H1 (cell line): ENCODE measurements around the gene MBD5. TPM values are rescaled to one million over a fixed set of nuclear protein-coding genes. Genes with fewer than 3 reads are reported as not detected.

ENCODE experiments used
- CTCF ChIA-PET: fragments of 300-600 bp; sonication (Branson Sonifier 250); formaldehyde crosslinking; loops from one replicate; lab custom pipeline; 2021; ENCODE audit not compliant: partially characterized antibody; lab: Charles Lee
- POLR2A ChIA-PET: fragments of 300-600 bp; sonication (Branson Sonifier 250); formaldehyde crosslinking; loops from one replicate; lab custom pipeline; 2021; ENCODE audit warnings: inconsistent platforms; ENCODE audit not compliant: partially characterized antibody; lab: Charles Lee
- DNase-seq, 2 experiments: peaks; one replicate each; pipeline versions ENCODE4 v3.0.0 to v3.0.0-alpha.2; 2010 to 2022; ENCODE audit warnings: low spot score in 2 of 2, low read depth in 1 of 2, mixed read lengths in 1 of 2
- FAIRE-seq: peaks from 2 replicates; lab custom pipeline; 2011; peaks lifted over from hg19 to GRCh38; lab: Jason Lieb, UNC
- H2AFZ ChIP-seq: 2 replicates; pipeline ENCODE4 v1.8.1; 2012; ENCODE audit warnings: low read length, inconsistent platforms
- H2AK5ac ChIP-seq: 2 replicates; pipeline ENCODE4 v1.6.1; 2013; ENCODE audit warnings: low read depth, low read length
- H2BK120ac ChIP-seq: replicated peaks from 2 replicates; pipeline ENCODE3; 2013; ENCODE audit warnings: low read depth, low read length, inconsistent platforms
- H2BK12ac ChIP-seq: 2 replicates; pipeline ENCODE4 v1.6.1; 2013; ENCODE audit warnings: low read depth, low read length
- H2BK15ac ChIP-seq: 2 replicates; pipeline ENCODE4 v1.6.1; 2013; ENCODE audit warnings: low read length
- H2BK20ac ChIP-seq: 2 replicates; pipeline ENCODE4 v1.6.1; 2013; ENCODE audit warnings: low read length
- H2BK5ac ChIP-seq: 2 replicates; pipeline ENCODE4 v1.6.1; 2013; ENCODE audit warnings: low read depth, low read length
- H3K14ac ChIP-seq: 2 replicates; pipeline ENCODE4 v1.6.1; 2013; ENCODE audit warnings: inconsistent platforms; ENCODE audit not compliant: insufficient read length
- H3K18ac ChIP-seq: 2 replicates; pipeline ENCODE4 v1.6.1; 2013; ENCODE audit warnings: low read length; ENCODE audit errors: extremely low read depth
- H3K23ac ChIP-seq: 2 replicates; pipeline ENCODE4 v1.6.1; 2013; ENCODE audit warnings: inconsistent platforms; ENCODE audit not compliant: insufficient read length
- H3K23me2 ChIP-seq: 2 replicates; pipeline ENCODE4 v1.6.1; 2013; ENCODE audit warnings: low read depth, low read length
- H3K27ac ChIP-seq: 2 replicates; pipeline ENCODE4 v1.6.1; 2011; ENCODE audit warnings: low read depth, low read length, inconsistent platforms
- H3K27me3 ChIP-seq, 4 experiments: replicated peaks in 1 of 4; 1 replicate in 1 of 4; 2 replicates in 3 of 4; pipeline versions ENCODE4 v1.6.1 to v1.8.1; 2011 to 2013; ENCODE audit warnings: low read length in 3 of 4, mild to moderate bottlenecking in 3 of 4, inconsistent platforms in 2 of 4, mixed read lengths in 2 of 4, moderate library complexity in 1 of 4; ENCODE audit not compliant: control insufficient read depth in 3 of 4, insufficient read depth in 3 of 4; ENCODE audit errors: extremely low read depth in 1 of 4
- H3K36me3 ChIP-seq, 4 experiments: 2 replicates each; pipeline versions ENCODE4 v1.6.1 to v1.8.1; 2011 to 2013; ENCODE audit warnings: mild to moderate bottlenecking in 4 of 4, low read length in 3 of 4, moderate library complexity in 2 of 4, control low read depth in 1 of 4, inconsistent platforms in 1 of 4; ENCODE audit not compliant: insufficient read depth in 4 of 4, control insufficient read depth in 2 of 4
- H3K4ac ChIP-seq: replicated peaks from 2 replicates; pipeline ENCODE3; 2013; ENCODE audit warnings: low read length, low read depth, mixed read lengths, inconsistent platforms; ENCODE audit not compliant: insufficient read length
- H3K4me1 ChIP-seq, 4 experiments: replicated peaks in 1 of 4; 1 replicate in 1 of 4; 2 replicates in 3 of 4; pipeline versions ENCODE4 v1.6.1 to v1.8.1; 2011 to 2013; ENCODE audit warnings: low read length in 3 of 4, inconsistent platforms in 2 of 4, mixed read lengths in 1 of 4; ENCODE audit not compliant: insufficient read depth in 4 of 4, control insufficient read depth in 3 of 4
- H3K4me2 ChIP-seq, 2 experiments: 2 replicates each; pipeline versions ENCODE4 v1.6.1 to v1.8.1; 2011 to 2013; ENCODE audit warnings: low read depth in 2 of 2, low read length in 2 of 2, control low read depth in 1 of 2, inconsistent platforms in 1 of 2, mild to moderate bottlenecking in 1 of 2; ENCODE audit not compliant: insufficient read depth in 1 of 2
- H3K4me3 ChIP-seq, 4 experiments: fragments of 200-600, 300-600 bp in 1 of 4; sonication (generic), shearing (Covaris generic), sonication (Bioruptor Twin) in 1 of 4; 2 replicates each; pipeline versions ENCODE4 v1.5.1 to v1.8.1; 2011 to 2016; ENCODE audit warnings: low read length in 4 of 4, low read depth in 3 of 4, control low read depth in 2 of 4, inconsistent platforms in 2 of 4, mild to moderate bottlenecking in 2 of 4, mixed read lengths in 1 of 4, moderate library complexity in 1 of 4; ENCODE audit not compliant: insufficient read depth in 2 of 4; ENCODE audit errors: extremely low read depth in 1 of 4
- H3K56ac ChIP-seq: replicated peaks from 2 replicates; pipeline ENCODE3; 2013; ENCODE audit warnings: low read depth, mild to moderate bottlenecking, mixed read lengths, low read length, inconsistent platforms; ENCODE audit not compliant: insufficient read length
- H3K79me1 ChIP-seq: 2 replicates; pipeline ENCODE4 v1.6.1; 2013; ENCODE audit warnings: low read depth, low read length, control low read depth
- H3K79me2 ChIP-seq, 2 experiments: 2 replicates each; pipeline versions ENCODE4 v1.6.1 to v1.8.1; 2012 to 2013; ENCODE audit warnings: low read length in 2 of 2, mild to moderate bottlenecking in 2 of 2, inconsistent platforms in 1 of 2; ENCODE audit not compliant: insufficient read depth in 2 of 2, control insufficient read depth in 1 of 2
- H3K9ac ChIP-seq, 4 experiments: replicated peaks in 1 of 4; 1 replicate in 1 of 4; 2 replicates in 3 of 4; pipeline versions ENCODE4 v1.6.1 to v1.8.1; 2011 to 2013; ENCODE audit warnings: low read depth in 3 of 4, low read length in 3 of 4, control low read depth in 2 of 4, mild to moderate bottlenecking in 2 of 4, moderate library complexity in 2 of 4, inconsistent platforms in 1 of 4; ENCODE audit errors: extremely low read depth in 1 of 4
- H3K9me3 ChIP-seq, 2 experiments: 2 replicates each; pipeline versions ENCODE4 v1.6.1 to v1.8.1; 2012 to 2013; ENCODE audit warnings: mild to moderate bottlenecking in 2 of 2, moderate library complexity in 2 of 2, control low read depth in 1 of 2, inconsistent platforms in 1 of 2, low read depth in 1 of 2, low read length in 1 of 2, mixed read lengths in 1 of 2; ENCODE audit not compliant: insufficient read depth in 2 of 2
- H4K20me1 ChIP-seq, 2 experiments: replicated peaks in 1 of 2; 2 replicates each; pipeline versions ENCODE3 to v1.8.1; 2011 to 2013; ENCODE audit warnings: inconsistent platforms in 2 of 2, low read length in 2 of 2, mild to moderate bottlenecking in 1 of 2; ENCODE audit not compliant: insufficient read depth in 2 of 2, control insufficient read depth in 1 of 2
- H4K5ac ChIP-seq: 2 replicates; pipeline ENCODE4 v1.6.1; 2013; ENCODE audit warnings: low read length, low read depth, mixed read lengths, inconsistent platforms; ENCODE audit not compliant: insufficient read length
- H4K8ac ChIP-seq: 2 replicates; pipeline ENCODE4 v1.8.0; 2013; ENCODE audit warnings: mild to moderate bottlenecking, moderate library complexity, low read length, inconsistent platforms; ENCODE audit not compliant: insufficient read depth; ENCODE audit errors: extremely low read depth
- H4K91ac ChIP-seq: replicated peaks from 2 replicates; pipeline ENCODE3; 2013; ENCODE audit warnings: low read length, mixed read lengths, inconsistent platforms; ENCODE audit not compliant: insufficient read length
- CEBPB ChIP-seq: IDR thresholded peaks from 2 replicates; pipeline ENCODE4 v1.6.1; 2012; ENCODE audit warnings: low read depth, low read length
- CHD1 ChIP-seq: IDR thresholded peaks from 2 replicates; pipeline ENCODE4 v1.6.1; 2012; ENCODE audit warnings: low read depth, low read length, improper control_type of control experiment
- MAFK ChIP-seq: IDR thresholded peaks from 2 replicates; pipeline ENCODE4 v1.6.1; 2012; ENCODE audit warnings: low read depth, mild to moderate bottlenecking, improper control_type of control experiment, low read length
- SP1 ChIP-seq: IDR thresholded peaks from 2 replicates; pipeline ENCODE4 v1.6.1; 2011; ENCODE audit warnings: low read depth, low read length
- SP2 ChIP-seq: IDR thresholded peaks from 2 replicates; pipeline ENCODE4 v1.6.1; 2012; ENCODE audit warnings: mild to moderate bottlenecking, low read length, inconsistent platforms
- WGBS, 2 experiments: shearing (Covaris generic) in 1 of 2; methylation state at CpG; one replicate each; pipeline versions ENCODE4 v1.1.6 to v1.1.7; 2013 to 2015; ENCODE audit warnings: low lambda C conversion rate in 2 of 2, mixed read lengths in 2 of 2, inconsistent platforms in 1 of 2, low coverage in 1 of 2, missing lambda C conversion rate in 1 of 2; ENCODE audit not compliant: insufficient replicate concordance in 2 of 2, insufficient coverage in 1 of 2, insufficient read length in 1 of 2; ENCODE audit errors: extremely low coverage in 1 of 2, missing lambda C conversion rate in 1 of 2; 5-methylcytosine and 5-hydroxymethylcytosine counted together
- polyA plus RNA-seq, 7 experiments: library from polyadenylated mRNA; depleted of rRNA in 3 of 7; stranded (reverse) in 5 of 7; unstranded in 2 of 7; fragments of >200 nt in 5 of 7; fragments of 200-250 nt in 2 of 7; gene quantifications; 1 replicate in 5 of 7; 2 replicates in 1 of 7; 4 replicates in 1 of 7; pipeline versions ENCODE4 v1.2.1 to v1.2.3, GENCODE V29; 2011 to 2013; ENCODE audit warnings: missing spikeins in 2 of 7, mixed read lengths in 2 of 7
- total RNA-seq: library from RNA; stranded (reverse); fragmentation: NEBNext Ultra II Directional; extraction: Animal tissue kit (Norgen Biotek cat#: 25700); gene quantifications from 2 replicates; pipeline ENCODE4 v1.2.1, GENCODE V29; 2021
- TF ChIP-seq, protein P1 (sequence below), 3 experiments: IDR thresholded peaks; 1 replicate in 2 of 3; 2 replicates in 1 of 3; pipeline versions ENCODE4 v1.5.1 to v1.6.1; 2011; ENCODE audit warnings: low read length in 3 of 3, mild to moderate bottlenecking in 3 of 3, inconsistent platforms in 2 of 3, low read depth in 1 of 3, moderate library complexity in 1 of 3; ENCODE audit not compliant: insufficient read depth in 1 of 3; ENCODE audit errors: control extremely low read depth in 1 of 3
- TF ChIP-seq, protein P2 (sequence below): IDR thresholded peaks from 2 replicates; pipeline ENCODE4 v1.6.1; 2011; ENCODE audit warnings: low read length, improper control_type of control experiment
- TF ChIP-seq, protein P3 (sequence below): IDR thresholded peaks from 2 replicates; pipeline ENCODE4 v1.6.1; 2012; ENCODE audit warnings: inconsistent platforms

The MBD5 gene
- total and polyA plus RNA-seq, 2 of the 8 experiments (the other 6 are each of a cell fraction or from before 2014, with no cell fraction given) = 9.7 to 29.4 TPM

DNA sequence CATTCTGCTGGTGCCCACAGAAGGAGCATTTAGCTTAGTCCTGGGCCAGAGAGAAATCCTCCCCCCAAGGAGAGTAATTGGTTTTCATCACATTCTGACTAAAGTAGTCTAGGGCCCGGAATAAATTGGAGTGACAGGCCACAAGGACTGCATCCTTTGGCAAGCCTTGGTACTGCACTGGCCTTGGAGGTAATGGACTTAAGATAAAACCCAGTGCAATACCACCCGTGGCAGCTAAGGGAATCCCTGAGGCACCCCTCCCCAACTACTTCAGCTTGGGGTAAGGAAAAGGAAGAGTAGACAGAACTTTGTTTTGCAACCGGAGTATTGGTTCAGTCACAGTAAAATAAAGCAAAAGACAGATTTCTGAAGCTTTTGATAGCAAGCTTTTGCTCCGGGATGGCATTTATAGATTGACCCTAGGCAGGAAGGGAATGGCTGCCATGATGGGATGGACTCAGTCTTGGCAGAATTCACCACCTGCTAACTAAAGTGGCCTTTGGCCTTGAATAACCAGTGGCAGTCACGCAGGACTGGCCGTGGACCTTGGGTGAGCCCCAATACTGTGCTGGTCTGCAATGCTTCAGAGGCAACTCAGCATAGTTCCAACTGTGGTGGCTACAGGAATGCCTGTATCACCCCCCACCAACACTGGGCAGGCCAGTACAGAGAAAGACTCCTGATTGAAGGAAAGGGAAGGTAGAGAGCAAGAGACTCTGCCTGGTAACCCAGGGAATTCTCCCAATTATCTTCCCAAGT, 14.5 kb upstream of the MBD5 start:
- Histone ChIP-seq H3K27ac (no peak overlapping the region), H3K79me2 (peaks cover 14 to 93% of the 10 kb centered on the region in 2 experiments), H2BK5ac (no peak overlapping the region), H3K9me3 (no peaks in the 10 kb centered on the region), H3K9ac (no peak overlapping the region), H3K36me3 (no peaks in the 10 kb centered on the region), H2BK20ac (no peak overlapping the region), H4K5ac (no peak overlapping the region), H4K91ac (no peak overlapping the region), H3K23ac (no peak overlapping the region), H3K4ac (no peak overlapping the region), H3K18ac (no peak overlapping the region), H2AK5ac (no peak overlapping the region), H2AFZ (no peak overlapping the region), H2BK12ac (no peak overlapping the region), H3K23me2 (no peaks in the 10 kb centered on the region), H3K14ac (no peak overlapping the region), H3K56ac (no peak overlapping the region), H4K20me1 (peaks cover 3% of the 10 kb centered on the region in 2 experiments), H2BK120ac (no peak overlapping the region), H3K4me2 (no peak overlapping the region), H3K4me3 (no peak overlapping the region), H3K27me3 (no peaks in the 10 kb centered on the region), H2BK15ac (no peak overlapping the region), H3K79me1 (peaks cover 5% of the 10 kb centered on the region), H4K8ac (no peak overlapping the region), H3K4me1 (peaks cover 0 to 5% (median 2%) of the 10 kb centered on the region in 4 experiments; a peak in 2 of 7 replicates)
- no peak for FAIRE-seq
- TF ChIP-seq CHD1 = no peak
- no peak for TF ChIP-seq MAFK
- TF ChIP-seq, protein P1, sequence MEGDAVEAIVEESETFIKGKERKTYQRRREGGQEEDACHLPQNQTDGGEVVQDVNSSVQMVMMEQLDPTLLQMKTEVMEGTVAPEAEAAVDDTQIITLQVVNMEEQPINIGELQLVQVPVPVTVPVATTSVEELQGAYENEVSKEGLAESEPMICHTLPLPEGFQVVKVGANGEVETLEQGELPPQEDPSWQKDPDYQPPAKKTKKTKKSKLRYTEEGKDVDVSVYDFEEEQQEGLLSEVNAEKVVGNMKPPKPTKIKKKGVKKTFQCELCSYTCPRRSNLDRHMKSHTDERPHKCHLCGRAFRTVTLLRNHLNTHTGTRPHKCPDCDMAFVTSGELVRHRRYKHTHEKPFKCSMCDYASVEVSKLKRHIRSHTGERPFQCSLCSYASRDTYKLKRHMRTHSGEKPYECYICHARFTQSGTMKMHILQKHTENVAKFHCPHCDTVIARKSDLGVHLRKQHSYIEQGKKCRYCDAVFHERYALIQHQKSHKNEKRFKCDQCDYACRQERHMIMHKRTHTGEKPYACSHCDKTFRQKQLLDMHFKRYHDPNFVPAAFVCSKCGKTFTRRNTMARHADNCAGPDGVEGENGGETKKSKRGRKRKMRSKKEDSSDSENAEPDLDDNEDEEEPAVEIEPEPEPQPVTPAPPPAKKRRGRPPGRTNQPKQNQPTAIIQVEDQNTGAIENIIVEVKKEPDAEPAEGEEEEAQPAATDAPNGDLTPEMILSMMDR (IDR thresholded peaks at IDR 0.05; ENCODE audit: control extremely low read depth in 1 of 3, insufficient read depth in 1 of 3, low read depth in 1 of 3, low read length in 3 of 3) = peak; percentile 16 to 56 (median 49)
- no peak for TF ChIP-seq SP1
- TF ChIP-seq SP2 = no peak
- no peak for TF ChIP-seq CEBPB
- TF ChIP-seq, protein P2, sequence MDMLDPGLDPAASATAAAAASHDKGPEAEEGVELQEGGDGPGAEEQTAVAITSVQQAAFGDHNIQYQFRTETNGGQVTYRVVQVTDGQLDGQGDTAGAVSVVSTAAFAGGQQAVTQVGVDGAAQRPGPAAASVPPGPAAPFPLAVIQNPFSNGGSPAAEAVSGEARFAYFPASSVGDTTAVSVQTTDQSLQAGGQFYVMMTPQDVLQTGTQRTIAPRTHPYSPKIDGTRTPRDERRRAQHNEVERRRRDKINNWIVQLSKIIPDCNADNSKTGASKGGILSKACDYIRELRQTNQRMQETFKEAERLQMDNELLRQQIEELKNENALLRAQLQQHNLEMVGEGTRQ = no peak
- TF ChIP-seq, protein P3, sequence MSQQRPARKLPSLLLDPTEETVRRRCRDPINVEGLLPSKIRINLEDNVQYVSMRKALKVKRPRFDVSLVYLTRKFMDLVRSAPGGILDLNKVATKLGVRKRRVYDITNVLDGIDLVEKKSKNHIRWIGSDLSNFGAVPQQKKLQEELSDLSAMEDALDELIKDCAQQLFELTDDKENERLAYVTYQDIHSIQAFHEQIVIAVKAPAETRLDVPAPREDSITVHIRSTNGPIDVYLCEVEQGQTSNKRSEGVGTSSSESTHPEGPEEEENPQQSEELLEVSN = no peak
- CTCF ChIA-PET = interaction anchor here (0.6 to 3.1 kb wide), 12 partner anchors 9 to 502 kb away, joined by 3 to 14 read pairs (median 3); no protein-coding TSS in a partner anchor
- WGBS, 2 experiments = 89% methylated on average over 6 of the region's 6 CpGs; no CpG with 5 or more reads in 1 of the 2 experiments
- DNase-seq = no peak
- POLR2A ChIA-PET = interaction anchor here (1.2 to 2.2 kb wide), 2 partner anchors 14 kb away, joined by 3 to 6 read pairs; partner anchors contain the start of genes MBD5 and ORC4
